ENCODE results near the gene HAPLN2.
A peak's percentile ranks its signal among the peaks of the same experiment; 100 is the strongest.

HAPLN2 gene

GRCh38 chr1:156664767-156665411 lies 45.7 kb downstream of the HAPLN2 start:
- DNase-seq: no peak

- no peak for DNase-seq
Observed at GRCh38 chr1:156665539-156665938, 46.3 kb downstream of the HAPLN2 start.

DNA sequence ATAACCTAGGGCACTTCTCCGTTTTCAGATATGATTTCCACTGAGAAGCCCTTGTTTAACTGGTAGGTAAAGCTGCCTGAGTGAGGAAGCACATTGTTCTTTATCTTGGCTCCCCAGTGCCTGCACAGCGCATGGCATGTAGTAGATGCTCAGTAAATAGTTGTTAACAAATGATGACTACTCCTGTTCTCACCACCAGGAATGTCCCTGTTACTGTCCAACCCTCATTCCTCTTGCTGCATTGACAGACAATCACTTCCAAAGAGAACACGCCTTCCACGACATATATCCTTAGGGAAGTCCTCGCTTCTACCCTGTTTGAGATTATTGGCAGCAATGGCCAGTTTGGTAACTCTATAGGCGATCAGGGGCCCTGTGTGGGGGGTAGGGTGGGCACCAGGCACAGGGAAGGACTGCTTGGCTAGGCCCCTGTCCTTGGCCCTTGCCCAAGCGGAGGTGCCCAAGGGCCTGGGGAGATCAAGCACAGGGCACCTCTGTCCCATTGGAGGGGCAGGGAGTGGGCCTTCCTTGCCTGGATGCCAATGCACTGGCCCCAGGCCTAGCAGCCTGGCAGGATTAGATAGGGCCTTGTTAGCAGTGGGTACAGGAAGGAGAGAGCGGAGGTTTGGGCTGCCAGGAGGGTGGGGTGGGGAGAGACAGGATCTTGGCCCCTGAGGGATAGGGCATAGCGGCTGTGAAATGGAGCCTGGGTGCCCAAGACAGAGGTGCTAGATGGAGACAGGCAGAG lies 47.8 kb downstream of the HAPLN2 start:
- no peak for DNase-seq

DNA sequence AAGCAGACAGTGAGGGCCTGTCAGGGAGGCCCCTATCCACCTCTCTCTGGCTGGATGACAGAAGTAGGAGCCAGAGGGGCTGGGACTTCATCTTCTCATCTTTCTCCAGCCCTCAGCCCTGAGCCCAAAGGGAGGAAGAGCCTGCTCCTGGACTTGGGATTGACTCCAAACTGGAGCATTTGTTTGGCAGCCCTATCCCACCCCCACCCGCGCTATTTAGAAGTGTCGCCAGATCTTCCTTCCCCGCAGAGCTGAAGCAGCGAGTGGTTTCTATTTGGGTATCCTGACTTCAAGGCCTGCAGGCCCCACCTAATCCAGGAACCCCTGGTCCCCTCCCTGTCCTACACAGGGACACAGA lies 48.4 kb downstream of the HAPLN2 start:
- no peak for DNase-seq

DNA sequence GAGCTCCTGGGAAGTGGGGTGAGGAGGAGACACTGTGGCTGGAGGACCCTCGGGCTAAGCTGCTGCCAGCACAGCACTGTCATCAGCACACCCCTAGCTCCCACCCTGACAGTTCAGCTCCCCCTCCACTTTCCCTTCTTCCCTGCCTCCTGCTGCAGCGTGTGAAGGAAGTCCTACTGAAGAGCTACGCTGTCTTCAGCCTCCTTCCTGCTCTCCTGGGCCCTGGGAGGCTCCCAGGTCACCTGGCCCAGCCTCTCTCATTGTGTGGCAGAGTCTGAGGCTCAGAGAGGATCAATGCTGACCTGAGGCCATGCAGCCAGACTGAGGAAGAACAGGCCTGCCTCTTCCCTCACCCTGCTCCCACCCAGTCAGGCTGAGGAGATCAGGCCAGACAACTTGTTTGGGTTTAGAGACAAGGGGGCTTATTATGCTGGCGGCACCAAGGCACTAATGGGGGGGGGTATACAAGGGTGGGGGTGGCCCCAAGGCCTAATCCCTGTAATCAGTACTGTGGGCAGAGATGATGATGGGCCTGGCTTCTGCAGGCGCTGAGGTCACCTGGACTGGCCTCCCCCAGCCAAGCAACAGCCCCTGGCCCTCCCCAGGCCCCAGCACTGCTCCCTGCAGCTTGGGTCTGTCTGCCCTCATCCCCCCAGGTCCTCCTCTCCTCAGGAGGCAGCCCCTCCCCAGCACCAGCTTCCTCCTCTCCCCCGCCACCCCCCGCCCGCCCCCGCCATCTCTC lies 48.9 kb downstream of the HAPLN2 start:
- DNase-seq: peak; percentile 41

- peak; percentile 54 for DNase-seq
Observed at GRCh38 chr1:156668801-156669637, 49.8 kb downstream of the HAPLN2 start.

DNA sequence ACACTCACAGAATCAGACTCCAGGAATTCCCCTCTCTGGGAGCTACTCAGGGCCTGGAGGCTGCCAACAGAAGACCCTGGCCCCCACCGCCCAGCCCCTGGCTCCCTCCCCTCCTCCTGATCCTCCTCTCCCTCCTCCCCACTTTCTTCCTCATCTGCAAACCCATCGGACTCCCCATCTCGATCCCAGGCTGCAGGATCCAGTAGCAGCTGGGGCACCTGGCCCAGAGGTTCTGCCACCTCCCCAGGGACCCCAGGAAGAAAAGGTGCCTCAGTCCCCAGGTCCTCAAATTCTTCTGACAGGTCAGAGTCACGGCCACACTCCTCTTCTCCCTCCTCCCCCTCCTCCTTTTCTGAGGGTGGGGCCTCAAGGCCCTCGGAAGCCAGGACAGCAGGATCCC lies 50.6 kb downstream of the HAPLN2 start:
- DNase-seq: no peak

GRCh38 chr1:156670359-156670758 lies 51.1 kb downstream of the HAPLN2 start:
- DNase-seq: no peak

GRCh38 chr1:156670791-156671190 lies 51.6 kb downstream of the HAPLN2 start:
- no peak for DNase-seq

GRCh38 chr1:156671804-156672203 lies 52.6 kb downstream of the HAPLN2 start:
- DNase-seq: no peak

GRCh38 chr1:156673387-156674121 lies 54.3 kb downstream of the HAPLN2 start:
- peak; percentile 90 for DNase-seq
